Measurements from ENCODE around the gene APBA2.

Gene APBA2

GRCh38 chr15:28935316-28935715 lies 49.5 kb downstream of the APBA2 start:
- no peak for DNase-seq (ENCODE audit: low spot score)

- no peak for DNase-seq (ENCODE audit: low spot score)
These were observed 50.3 kb downstream of the APBA2 start for GRCh38 chr15:28936081-28936480.

DNA sequence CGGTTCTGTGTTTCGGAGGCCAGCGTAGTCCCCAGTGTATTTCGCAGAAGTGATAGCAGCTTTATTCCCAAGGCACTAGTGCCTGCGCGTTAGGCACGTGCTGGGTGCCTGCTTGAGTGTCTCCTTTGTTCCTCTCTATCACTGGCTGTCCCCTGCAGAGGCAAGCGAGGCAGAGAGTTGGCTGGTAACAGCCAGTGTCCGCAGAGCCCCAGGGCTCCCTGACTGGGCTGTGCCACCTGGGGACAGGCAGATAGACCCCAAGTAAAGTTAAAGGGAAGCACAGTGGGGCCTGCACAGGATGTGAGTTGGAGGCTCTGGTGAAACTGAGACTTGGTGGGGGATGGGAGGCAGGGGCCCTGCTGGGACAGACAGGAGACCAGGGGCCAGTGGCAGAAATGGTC lies 50.7 kb downstream of the APBA2 start:
- no peak for DNase-seq (ENCODE audit: low spot score)

DNA sequence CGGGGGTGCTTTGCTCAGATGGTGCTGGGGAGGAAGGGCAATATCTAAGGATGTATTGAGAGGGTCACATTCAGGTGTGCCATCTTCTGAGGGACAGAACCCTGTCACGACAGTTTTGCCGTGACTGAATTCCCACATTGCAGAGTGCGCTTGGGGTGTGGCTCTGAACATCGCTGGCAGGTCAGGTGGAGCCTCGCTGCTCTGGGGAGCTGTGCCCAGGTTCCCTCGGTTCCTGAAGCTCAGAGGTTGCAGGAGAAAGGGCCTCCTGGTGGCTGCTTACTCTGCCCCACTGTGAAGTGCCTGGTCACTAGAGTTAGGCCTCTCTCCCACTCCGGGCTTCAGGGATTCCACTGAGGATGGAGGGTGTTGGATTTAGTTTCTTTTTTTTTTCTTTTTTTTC lies 51.5 kb downstream of the APBA2 start:
- no peak for DNase-seq (ENCODE audit: low spot score)

DNA sequence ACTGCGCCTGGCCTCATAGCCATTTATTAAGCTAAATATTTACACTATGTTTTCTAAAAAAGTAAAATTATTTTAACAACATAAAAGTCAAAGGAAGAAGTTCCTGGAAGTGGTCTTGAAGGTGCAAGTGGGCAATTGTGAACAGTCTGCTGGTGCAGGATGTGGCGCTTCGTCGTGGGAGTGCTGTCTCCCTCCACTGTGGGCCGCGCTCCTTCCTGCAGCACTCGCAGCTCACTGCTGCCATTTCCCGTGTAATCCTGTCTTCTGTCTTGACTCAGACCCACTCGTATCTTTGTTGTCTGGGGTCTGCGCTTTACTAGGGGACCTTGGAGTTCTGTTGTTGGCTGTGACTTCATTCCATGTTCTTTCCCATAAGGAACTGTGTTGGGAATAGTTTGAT lies 56.3 kb downstream of the APBA2 start:
- peak; percentile 18 for DNase-seq (ENCODE audit: low spot score)

DNA sequence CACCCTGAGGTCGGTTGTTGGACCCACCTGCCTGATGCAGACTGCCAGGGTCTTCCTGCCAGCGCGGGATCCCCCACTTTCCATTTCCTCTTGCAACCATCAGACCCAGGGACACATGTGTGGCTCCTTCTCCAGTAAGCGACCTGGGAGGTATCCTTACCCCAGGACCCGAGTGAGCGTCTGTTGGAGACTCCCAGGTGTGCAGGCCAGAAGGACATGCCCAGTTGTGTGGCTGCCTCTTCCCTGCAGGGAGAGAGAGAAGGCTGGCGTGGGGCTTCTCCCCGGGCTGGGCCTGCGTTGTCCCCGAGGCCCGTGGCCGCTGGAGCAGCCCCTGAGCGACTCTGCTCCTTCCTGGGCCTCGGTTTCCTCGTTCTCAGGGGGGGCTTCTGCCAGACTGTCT lies 56.8 kb downstream of the APBA2 start:
- DNase-seq (ENCODE audit: low spot score), result peak; percentile 26

DNA sequence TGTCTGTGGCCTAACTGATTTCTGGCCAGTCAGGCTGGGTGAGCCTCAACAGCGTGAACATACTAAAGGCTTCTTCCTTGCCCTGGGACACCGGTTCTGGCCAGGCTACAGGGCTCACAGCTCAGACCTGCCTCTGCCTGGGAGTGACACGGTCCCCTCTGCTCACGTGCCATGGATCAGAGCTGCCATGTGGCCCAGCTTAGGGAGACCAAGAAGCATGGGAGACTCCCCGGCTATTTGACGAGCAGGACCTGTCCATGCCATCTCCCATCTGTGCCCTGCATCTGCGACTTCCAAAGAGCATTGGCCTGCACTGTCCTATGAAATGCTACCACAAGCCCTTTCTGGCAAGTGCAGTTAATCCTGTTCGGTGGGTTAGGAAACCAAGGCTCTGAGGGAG lies 57.4 kb downstream of the APBA2 start:
- DNase-seq (ENCODE audit: low spot score), result peak; percentile 22

DNA sequence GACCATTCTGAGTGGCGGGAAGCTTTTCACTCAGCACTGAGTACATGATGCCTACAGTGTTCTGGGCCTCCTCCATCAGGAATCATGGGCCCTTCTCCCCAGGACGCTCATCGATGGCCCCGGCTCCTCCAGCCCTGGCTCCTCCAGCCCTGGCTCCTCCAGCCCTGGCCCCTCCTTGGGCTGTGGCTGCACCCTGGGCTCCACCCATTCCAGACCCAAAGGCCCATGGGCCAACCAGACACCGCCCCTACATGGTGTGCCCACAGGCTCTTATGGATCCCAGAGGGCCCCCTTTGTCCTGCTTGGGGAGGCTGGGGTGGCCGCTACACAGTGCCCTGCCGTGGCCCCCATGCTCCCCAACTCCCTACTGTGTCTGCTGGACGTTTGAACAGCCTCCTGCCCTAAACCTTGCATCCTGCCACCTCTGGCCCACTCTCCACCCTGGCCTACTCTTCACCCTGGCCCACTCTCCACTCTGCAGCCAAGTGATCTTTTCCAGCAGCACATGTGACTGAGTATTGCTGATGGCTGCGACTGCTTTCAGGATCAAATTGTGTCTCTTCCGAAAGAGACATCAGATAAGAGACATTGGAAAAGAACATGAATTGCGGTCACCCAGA lies 57.9 kb downstream of the APBA2 start:
- DNase-seq (ENCODE audit: low spot score), result peak; percentile 29

- peak; percentile 31 for DNase-seq (ENCODE audit: low spot score)
These were observed 58.5 kb downstream of the APBA2 start for GRCh38 chr15:28944286-28944685.

GRCh38 chr15:28944696-28945300 lies 59.0 kb downstream of the APBA2 start:
- peak; percentile 26 for DNase-seq (ENCODE audit: low spot score)

DNA sequence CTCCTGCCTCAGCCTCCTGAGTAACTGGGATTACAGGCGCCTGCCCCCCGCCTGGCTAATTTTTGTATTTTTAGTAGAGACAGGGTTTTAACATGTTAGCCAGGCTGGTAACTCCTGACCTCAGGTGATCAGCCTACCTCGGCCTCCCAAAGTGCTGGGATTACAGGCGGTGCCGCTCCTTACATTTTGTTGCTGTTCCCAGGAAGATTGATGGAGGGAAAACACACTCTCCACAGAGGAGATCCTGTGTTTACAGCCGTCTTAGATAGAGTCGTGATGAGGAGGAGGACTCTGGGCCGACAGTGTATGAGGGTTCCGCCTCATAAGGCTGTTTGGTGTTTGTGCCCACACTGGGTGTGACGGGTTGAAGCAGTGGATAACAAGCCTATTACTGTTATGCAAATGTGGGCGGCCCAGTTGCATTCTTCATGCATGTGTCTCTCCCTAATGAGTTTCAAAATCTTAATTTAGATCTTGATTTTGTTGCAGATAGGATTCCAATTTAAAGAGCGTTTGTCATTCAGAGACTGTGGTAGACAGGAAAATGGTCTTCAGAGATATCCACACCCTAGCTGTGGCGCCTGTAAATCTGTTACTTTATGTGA lies 60.0 kb downstream of the APBA2 start:
- peak; percentile 15 for DNase-seq (ENCODE audit: low spot score)

DNA sequence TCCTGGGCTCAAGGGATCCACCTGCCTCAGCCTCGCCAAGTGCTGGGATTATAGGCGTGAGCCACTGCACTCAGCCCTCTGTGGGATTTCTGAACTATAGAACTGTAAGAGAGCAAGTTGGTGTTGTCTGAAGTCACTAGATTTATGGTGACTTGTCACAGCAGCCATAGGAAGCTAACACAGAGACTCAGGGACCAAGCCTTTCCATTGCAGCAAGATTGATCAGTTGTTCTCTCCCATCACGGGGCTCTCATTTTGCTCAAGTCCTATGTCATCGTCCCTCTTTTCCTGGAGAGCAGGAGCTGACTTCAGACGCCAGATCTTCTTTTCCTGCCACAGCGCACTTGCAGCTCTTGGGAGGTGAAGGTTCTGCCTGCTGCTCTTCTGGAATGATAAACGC lies 61.0 kb downstream of the APBA2 start:
- DNase-seq (ENCODE audit: low spot score), result no peak

- peak; percentile 41 for DNase-seq (ENCODE audit: low spot score)
These were observed 61.5 kb downstream of the APBA2 start for GRCh38 chr15:28947221-28947674.

GRCh38 chr15:28948036-28948435 lies 62.3 kb downstream of the APBA2 start:
- DNase-seq (ENCODE audit: low spot score), result peak; percentile 11

GRCh38 chr15:28950916-28951315 lies 65.1 kb downstream of the APBA2 start:
- DNase-seq (ENCODE audit: low spot score), result no peak

GRCh38 chr15:28952666-28953491 lies 67.1 kb downstream of the APBA2 start:
- DNase-seq (ENCODE audit: low spot score), result no peak

DNA sequence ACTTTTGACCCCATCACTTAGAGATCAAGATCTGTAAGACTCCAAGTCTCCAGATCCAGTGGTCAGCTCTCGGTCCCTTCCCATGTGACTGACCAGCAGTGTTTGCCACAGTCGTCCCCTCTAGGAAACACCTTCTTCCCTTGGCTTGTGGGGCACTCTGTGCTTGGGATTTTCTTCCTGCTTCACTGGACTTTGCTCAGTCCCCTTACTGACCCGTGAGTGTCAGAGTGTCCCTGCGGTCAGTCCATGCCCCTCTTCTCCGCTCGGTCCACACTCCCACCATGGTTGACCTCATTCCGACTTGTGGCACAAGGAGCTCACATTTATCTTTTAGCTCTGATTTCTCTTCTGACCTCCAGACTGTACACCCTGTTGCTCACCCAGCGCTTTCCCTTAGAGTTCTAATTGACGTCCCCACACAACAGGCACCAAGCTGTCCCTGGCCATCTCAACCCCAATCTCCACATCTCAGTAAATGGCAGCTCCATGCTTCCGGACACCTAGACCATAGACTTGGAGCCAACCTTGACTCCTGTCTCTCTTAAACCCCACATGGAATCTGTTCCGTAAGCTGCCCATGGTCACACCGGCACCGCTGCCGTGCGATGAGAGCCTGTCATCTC lies 67.9 kb downstream of the APBA2 start:
- DNase-seq (ENCODE audit: low spot score), result peak; percentile 19

- peak; percentile 36 for DNase-seq (ENCODE audit: low spot score)
These were observed 68.8 kb downstream of the APBA2 start for GRCh38 chr15:28954466-28955159.

GRCh38 chr15:28955160-28955992 lies 69.6 kb downstream of the APBA2 start:
- DNase-seq (ENCODE audit: low spot score), result peak; percentile 41

DNA sequence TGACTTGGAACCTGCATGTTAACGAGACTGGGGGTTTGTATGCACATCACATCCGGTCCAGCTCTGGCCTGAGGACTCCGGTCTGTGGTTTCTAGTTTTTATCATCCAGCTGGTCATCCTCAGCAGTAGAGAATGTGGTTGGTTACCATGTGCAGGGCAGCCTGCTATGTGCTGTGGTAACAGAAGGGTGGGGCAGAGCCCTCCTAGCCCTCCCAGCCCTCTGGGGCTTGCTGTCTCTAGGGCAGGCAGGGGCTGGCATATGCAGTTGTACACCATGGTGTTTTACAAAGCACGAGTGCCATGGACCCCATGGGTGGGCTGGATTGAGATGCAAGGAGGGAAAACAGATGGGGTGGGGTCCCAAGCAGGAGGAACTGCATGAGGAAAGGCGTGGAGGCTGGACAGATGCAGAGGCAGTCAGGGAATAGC lies 70.2 kb downstream of the APBA2 start:
- DNase-seq (ENCODE audit: low spot score), result peak; percentile 37

- DNase-seq (ENCODE audit: low spot score), result no peak
These were observed 70.7 kb downstream of the APBA2 start for GRCh38 chr15:28956491-28956890.

All from ecto neural progenitor cell (in vitro differentiated cells).